ENCODE results near the gene MRPS6.

DNA sequence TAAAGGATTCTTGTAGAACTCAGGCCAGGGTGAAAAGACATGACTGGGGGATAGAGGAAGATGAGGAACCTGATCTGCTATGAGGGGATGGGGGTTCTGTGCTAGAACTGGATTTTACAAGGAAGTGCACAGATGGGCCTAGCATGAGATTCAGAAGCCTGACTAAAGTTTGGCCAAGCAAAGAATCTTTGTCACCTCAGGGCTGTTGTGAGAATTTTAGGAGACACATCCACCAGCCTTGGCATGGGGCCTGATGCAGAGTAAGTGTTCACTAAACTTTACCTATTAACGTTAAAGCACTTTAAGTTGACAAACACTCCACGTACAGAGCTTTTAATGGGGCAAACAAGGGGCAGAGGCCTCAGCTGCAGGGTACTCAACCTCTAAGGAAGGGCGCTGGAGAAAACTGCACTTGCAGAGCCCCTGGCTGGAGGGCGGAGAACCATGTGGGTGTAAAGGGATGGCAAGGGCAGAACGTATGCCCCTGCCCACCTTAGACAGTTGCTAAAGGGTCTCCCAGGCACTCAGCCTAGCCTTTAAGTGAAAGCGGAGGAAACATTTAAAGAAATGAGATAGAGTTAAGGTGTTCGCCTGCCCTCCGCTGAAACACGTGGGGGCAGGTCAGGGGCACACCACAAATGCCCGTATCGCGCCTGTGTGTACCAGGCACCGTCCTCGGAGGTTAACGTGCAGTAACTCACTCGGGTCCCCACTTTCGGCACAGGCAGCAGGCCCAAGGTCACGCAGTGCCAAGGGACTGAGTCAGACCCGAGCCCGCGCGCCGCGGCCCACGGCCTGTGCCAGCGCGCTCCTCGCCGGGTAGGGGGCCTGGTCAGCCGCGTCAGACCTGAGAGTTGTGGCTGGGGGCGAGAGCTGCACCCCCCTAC lies 990 bp upstream of the MRPS6 start:
- no peak for TF ChIP-seq POLR2A (IDR thresholded peaks at IDR 0.05; ENCODE audit: borderline replicate concordance, extremely low read depth, insufficient read depth, insufficient read length)
- TF ChIP-seq, protein P1, sequence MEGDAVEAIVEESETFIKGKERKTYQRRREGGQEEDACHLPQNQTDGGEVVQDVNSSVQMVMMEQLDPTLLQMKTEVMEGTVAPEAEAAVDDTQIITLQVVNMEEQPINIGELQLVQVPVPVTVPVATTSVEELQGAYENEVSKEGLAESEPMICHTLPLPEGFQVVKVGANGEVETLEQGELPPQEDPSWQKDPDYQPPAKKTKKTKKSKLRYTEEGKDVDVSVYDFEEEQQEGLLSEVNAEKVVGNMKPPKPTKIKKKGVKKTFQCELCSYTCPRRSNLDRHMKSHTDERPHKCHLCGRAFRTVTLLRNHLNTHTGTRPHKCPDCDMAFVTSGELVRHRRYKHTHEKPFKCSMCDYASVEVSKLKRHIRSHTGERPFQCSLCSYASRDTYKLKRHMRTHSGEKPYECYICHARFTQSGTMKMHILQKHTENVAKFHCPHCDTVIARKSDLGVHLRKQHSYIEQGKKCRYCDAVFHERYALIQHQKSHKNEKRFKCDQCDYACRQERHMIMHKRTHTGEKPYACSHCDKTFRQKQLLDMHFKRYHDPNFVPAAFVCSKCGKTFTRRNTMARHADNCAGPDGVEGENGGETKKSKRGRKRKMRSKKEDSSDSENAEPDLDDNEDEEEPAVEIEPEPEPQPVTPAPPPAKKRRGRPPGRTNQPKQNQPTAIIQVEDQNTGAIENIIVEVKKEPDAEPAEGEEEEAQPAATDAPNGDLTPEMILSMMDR (IDR thresholded peaks at IDR 0.05 in 2 of 3, conservative IDR thresholded peaks at IDR 0.05 in 1 of 3; ENCODE audit: borderline replicate concordance in 1 of 3, insufficient read depth in 1 of 3, low read depth in 2 of 3, low read length in 2 of 3): no peak
- TF ChIP-seq EZH2phosphoT487 (IDR thresholded peaks at IDR 0.05; ENCODE audit: borderline replicate concordance): no peak
- no peak for TF ChIP-seq YY1 (IDR thresholded peaks at IDR 0.05; ENCODE audit: extremely low read depth, insufficient replicate concordance, low read depth, low read length)
- no peak for TF ChIP-seq EZH2 (IDR thresholded peaks at IDR 0.05)
- TF ChIP-seq FOSL1 (IDR thresholded peaks at IDR 0.05; ENCODE audit: low read depth): no peak
- no peak for TF ChIP-seq JUND (IDR thresholded peaks at IDR 0.05)
- TF ChIP-seq POLR2AphosphoS5 (IDR thresholded peaks at IDR 0.05; ENCODE audit: low read depth, low read length): no peak
- TF ChIP-seq CEBPB (IDR thresholded peaks at IDR 0.05; ENCODE audit: low read depth): no peak
- TF ChIP-seq RAD21 (IDR thresholded peaks at IDR 0.05; ENCODE audit: low read depth): no peak
- TF ChIP-seq, protein P2, sequence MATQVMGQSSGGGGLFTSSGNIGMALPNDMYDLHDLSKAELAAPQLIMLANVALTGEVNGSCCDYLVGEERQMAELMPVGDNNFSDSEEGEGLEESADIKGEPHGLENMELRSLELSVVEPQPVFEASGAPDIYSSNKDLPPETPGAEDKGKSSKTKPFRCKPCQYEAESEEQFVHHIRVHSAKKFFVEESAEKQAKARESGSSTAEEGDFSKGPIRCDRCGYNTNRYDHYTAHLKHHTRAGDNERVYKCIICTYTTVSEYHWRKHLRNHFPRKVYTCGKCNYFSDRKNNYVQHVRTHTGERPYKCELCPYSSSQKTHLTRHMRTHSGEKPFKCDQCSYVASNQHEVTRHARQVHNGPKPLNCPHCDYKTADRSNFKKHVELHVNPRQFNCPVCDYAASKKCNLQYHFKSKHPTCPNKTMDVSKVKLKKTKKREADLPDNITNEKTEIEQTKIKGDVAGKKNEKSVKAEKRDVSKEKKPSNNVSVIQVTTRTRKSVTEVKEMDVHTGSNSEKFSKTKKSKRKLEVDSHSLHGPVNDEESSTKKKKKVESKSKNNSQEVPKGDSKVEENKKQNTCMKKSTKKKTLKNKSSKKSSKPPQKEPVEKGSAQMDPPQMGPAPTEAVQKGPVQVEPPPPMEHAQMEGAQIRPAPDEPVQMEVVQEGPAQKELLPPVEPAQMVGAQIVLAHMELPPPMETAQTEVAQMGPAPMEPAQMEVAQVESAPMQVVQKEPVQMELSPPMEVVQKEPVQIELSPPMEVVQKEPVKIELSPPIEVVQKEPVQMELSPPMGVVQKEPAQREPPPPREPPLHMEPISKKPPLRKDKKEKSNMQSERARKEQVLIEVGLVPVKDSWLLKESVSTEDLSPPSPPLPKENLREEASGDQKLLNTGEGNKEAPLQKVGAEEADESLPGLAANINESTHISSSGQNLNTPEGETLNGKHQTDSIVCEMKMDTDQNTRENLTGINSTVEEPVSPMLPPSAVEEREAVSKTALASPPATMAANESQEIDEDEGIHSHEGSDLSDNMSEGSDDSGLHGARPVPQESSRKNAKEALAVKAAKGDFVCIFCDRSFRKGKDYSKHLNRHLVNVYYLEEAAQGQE (IDR thresholded peaks at IDR 0.05; ENCODE audit: low read depth): no peak
